ENCODE data around the gene DIAPH2.

Gene DIAPH2

DNA sequence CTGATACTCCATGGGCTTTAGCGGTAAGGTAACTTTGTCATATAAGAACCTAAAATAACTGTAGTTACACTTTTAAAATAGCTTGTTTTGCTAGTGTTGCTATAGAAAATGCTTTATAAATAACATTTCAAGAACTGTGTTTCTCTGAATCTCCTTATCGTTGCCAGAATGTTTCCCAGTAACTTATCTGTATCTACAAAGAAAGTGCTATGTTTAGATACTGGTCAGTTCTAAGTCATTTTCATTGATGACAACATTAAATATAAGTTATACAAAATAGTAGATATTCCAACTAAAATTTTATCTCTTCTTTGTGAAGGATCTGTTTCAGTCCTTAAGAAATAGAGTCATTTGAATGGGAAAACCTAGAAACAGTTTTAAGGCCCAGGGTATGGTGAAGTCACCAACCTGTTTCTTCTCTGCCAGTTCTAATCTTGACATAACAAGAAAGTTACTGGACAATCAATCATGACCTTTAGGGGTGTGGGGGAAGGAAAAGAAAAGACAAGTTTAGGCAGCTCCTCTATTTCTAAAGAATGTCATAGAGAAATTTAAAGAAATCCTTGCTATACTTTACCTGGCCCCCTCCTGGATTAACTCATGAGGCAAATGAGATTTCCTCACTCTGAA is 625.0 kb downstream of the DIAPH2 start:
- DNase-seq (ENCODE audit: low read depth): no peak
- no peak overlapping the region for H3K4me3 ChIP-seq (replicated peaks; ENCODE audit: low read depth, low read length)
- TF ChIP-seq, protein P1, sequence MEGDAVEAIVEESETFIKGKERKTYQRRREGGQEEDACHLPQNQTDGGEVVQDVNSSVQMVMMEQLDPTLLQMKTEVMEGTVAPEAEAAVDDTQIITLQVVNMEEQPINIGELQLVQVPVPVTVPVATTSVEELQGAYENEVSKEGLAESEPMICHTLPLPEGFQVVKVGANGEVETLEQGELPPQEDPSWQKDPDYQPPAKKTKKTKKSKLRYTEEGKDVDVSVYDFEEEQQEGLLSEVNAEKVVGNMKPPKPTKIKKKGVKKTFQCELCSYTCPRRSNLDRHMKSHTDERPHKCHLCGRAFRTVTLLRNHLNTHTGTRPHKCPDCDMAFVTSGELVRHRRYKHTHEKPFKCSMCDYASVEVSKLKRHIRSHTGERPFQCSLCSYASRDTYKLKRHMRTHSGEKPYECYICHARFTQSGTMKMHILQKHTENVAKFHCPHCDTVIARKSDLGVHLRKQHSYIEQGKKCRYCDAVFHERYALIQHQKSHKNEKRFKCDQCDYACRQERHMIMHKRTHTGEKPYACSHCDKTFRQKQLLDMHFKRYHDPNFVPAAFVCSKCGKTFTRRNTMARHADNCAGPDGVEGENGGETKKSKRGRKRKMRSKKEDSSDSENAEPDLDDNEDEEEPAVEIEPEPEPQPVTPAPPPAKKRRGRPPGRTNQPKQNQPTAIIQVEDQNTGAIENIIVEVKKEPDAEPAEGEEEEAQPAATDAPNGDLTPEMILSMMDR (IDR thresholded peaks at IDR 0.05; ENCODE audit: low read length, missing control alignments): no peak

DNA sequence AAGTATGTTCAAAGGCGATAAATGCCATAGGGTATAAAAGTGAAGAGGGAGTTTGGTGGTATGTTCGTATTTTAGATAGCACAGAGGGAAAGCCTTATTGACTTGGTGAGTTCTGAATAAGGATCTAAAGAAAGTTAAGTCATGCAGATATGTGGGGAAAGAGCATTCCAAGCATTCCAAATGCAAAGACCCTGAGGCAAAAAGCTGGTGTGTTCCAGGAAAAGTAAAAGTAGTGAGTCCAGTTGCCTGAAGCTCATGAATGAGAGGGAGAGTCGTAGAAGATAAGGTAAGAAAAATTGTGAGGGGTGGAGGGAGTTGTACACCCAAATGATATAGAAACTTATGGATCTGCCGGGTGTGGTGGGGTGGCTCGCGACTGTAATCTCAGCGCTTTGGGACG is 625.7 kb downstream of the DIAPH2 start:
- TF ChIP-seq, protein P1 (IDR thresholded peaks at IDR 0.05; ENCODE audit: low read length, missing control alignments): no peak
- no peak overlapping the region for H3K4me3 ChIP-seq (replicated peaks; ENCODE audit: low read depth, low read length)
- DNase-seq (ENCODE audit: low read depth): peak; percentile 13

DNA sequence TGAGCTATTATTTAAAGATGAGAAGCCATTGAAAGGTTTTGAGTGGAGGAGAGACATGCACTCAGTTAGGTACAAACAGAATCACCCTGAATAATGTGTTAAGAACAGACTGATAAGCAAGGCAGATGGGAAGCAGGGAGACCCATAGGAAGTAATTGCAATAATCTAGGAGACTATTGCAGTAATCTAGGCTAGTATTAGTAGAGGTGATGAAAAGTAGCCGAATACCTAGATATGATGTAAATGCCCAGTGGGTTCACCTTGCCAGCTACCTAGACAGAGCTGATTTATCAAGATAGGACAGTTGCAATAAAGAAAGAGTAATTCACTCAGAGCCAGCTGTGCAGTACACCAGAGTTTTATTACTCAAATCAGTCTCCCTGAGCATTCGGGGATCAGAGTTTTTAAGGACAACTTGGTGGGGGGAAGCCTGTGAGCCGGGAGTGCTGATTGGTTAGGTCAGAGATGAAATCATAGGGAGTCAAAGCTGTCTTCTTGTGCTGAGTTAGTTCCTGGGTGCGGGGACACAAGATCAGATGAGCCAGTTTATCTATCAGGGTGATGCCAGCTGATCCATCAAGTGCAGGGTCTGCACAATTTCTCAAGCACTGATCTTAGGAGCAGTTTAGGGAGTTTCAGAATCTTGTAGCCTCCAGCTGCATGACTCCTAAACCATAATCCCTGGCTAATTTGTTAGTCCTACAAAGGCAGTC is 626.6 kb downstream of the DIAPH2 start:
- TF ChIP-seq, protein P1 (IDR thresholded peaks at IDR 0.05; ENCODE audit: low read length, missing control alignments): no peak
- H3K4me3 ChIP-seq (replicated peaks; ENCODE audit: low read depth, low read length): no peak overlapping the region
- DNase-seq (ENCODE audit: low read depth): no peak

- DNase-seq (ENCODE audit: low read depth): no peak
- H3K4me3 ChIP-seq (replicated peaks; ENCODE audit: low read depth, low read length): no peak overlapping the region
- TF ChIP-seq, protein P1 (IDR thresholded peaks at IDR 0.05; ENCODE audit: low read length, missing control alignments): no peak
Observed at GRCh38 chrX:97314345-97314744, 629.7 kb downstream of the DIAPH2 start.

GRCh38 chrX:97315939-97316338 is 631.3 kb downstream of the DIAPH2 start:
- no peak for DNase-seq (ENCODE audit: low read depth)
- TF ChIP-seq, protein P1 (IDR thresholded peaks at IDR 0.05; ENCODE audit: low read length, missing control alignments): no peak
- no peak overlapping the region for H3K4me3 ChIP-seq (replicated peaks; ENCODE audit: low read depth, low read length)

- no peak for DNase-seq (ENCODE audit: low read depth)
- TF ChIP-seq, protein P1 (IDR thresholded peaks at IDR 0.05; ENCODE audit: low read length, missing control alignments): no peak
- H3K4me3 ChIP-seq (replicated peaks; ENCODE audit: low read depth, low read length): no peak overlapping the region
Observed at GRCh38 chrX:97320305-97320704, 635.7 kb downstream of the DIAPH2 start.

Data from fibroblast of pulmonary artery (primary cell).